ENCODE measurements around the gene OR3A3.

The OR3A3 gene

DNA sequence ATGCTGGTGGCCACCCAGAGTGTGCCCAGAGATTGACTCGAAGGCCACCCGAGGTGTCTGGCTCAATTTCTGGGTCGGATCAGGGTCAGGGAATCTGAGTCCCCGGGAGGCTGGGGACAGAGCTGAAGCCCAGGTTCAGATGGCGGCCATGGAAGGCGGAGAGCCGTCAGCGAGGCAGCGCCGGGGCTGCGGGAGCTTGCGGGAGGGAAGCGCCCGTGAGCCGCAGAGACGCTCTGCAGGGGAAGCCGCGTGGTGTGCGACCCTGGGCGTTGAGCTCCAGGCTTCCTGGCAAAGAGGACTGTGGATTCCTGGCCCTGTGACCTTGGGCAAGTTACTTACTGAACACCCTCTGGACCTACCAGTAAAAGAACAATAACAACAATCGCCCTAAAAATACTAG lies 61.0 kb downstream of the OR3A3 start:
- DNase-seq (ENCODE audit: low spot score), result no peak

All from NAMALWA (cell line).